Measurements from ENCODE around the gene TEX9. TPM values are rescaled to one million over a fixed set of nuclear protein-coding genes. Genes with fewer than 3 reads are reported as not detected.
A peak's percentile ranks its signal among the peaks of the same experiment; 100 is the strongest.
"Not testable (repeated sequence)": the region's sequence is repeated elsewhere in the genome, so short reads cannot be mapped to it uniquely, and the experiment has no call there.

TEX9 gene
- 10 to 100 TPM in 2 of 6 donors, 1 to 10 TPM in 4; 1.6 to 36.4 (median 6.8) TPM for total RNA-seq

DNA sequence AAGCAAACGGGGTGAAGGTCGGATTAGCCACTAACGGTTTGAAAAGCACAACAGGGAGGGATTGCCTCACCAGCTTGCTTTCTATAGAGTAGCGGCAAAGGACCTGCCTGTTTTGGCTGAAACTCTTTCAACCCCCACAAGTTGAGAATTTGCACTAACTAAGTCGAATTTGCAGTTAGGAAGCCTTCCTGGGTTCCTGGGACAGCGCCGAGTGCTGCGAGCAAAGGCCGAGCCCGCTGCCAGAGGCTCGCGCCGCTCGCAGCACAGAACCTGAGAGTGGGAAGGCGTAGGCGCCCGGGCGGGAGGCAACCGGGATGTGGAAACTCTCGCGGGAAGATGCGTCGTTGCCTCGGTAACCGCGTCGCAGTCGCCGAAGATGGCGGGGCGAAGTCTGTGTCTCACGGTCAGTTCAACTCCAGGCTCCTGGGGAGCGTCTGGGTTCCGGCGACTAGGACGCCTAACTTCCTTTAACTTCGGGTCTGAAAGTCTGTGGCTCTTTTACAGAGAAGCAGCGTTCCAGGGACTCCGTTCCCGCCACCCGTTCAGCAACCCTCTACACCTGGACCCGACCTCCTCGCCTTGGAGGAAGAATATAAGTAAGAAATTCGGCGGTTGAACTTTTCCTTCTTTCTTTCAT lies at the start of gene TEX9:
TEX9 (plus strand) TSS at position 352 of the 637 bp plus-strand sequence; CDS start at position 377, 25 bp downstream.
- Histone ChIP-seq H3K4me3 (peak within 1 kb of the TSS; percentile 57 to 80 (median 76)), H3K27me3 (no peaks in the 10 kb centered on the region), H3K9me3 (no peaks in the 10 kb centered on the region), H3K4me1 (peaks cover 0 to 21% (median 5%) of the 10 kb centered on the region in 4 donors), H3K36me3 (no peaks in the 10 kb centered on the region), H3K27ac (no peak within 1 kb of the TSS)
- peak; percentile 95 to 98 for ATAC-seq (ENCODE audit: low FRiP score in 2 of 2)
- DNase-seq = peak; percentile 84 to 93
- 1% methylated on average over 38 to 45 of the region's 45 CpGs for WGBS, 2 donors
- peak in 2 of 4 donors; percentile 16 to 58 for TF ChIP-seq POLR2A (IDR thresholded peaks at IDR 0.05)
- TF ChIP-seq, protein P1, sequence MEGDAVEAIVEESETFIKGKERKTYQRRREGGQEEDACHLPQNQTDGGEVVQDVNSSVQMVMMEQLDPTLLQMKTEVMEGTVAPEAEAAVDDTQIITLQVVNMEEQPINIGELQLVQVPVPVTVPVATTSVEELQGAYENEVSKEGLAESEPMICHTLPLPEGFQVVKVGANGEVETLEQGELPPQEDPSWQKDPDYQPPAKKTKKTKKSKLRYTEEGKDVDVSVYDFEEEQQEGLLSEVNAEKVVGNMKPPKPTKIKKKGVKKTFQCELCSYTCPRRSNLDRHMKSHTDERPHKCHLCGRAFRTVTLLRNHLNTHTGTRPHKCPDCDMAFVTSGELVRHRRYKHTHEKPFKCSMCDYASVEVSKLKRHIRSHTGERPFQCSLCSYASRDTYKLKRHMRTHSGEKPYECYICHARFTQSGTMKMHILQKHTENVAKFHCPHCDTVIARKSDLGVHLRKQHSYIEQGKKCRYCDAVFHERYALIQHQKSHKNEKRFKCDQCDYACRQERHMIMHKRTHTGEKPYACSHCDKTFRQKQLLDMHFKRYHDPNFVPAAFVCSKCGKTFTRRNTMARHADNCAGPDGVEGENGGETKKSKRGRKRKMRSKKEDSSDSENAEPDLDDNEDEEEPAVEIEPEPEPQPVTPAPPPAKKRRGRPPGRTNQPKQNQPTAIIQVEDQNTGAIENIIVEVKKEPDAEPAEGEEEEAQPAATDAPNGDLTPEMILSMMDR (IDR thresholded peaks at IDR 0.05) = no peak
- TF ChIP-seq POLR2AphosphoS5 (IDR thresholded peaks at IDR 0.05) = peak in 1 of 2 donors; percentile 47

- H3K27me3 ChIP-seq; H3K27ac ChIP-seq; H3K9me3 ChIP-seq; H3K4me1 ChIP-seq; H3K4me3 ChIP-seq; ATAC-seq (ENCODE audit: low FRiP score in 2 of 2); H3K36me3 ChIP-seq: not testable (repeated sequence)
- DNase-seq = peak in 1 of 2 donors; percentile 26
- WGBS, 2 donors = 92 to 95% methylated on average over 11 to 17 of the region's 18 CpGs
Measured at GRCh38 chr15:56316561-56316960, 48.7 kb upstream of the TEX9 start.

GRCh38 chr15:56320316-56320715 lies 44.9 kb upstream of the TEX9 start:
- Histone ChIP-seq H3K27ac (no peak overlapping the region), H3K4me3 (no peak overlapping the region), H3K36me3 (no peaks in the 10 kb centered on the region), H3K27me3 (no peaks in the 10 kb centered on the region), H3K9me3 (peaks cover 0 to 3% (median 0%) of the 10 kb centered on the region in 4 donors), H3K4me1 (no peaks in the 10 kb centered on the region)
- TF ChIP-seq POLR2AphosphoS5 (IDR thresholded peaks at IDR 0.05) = no peak
- no peak for TF ChIP-seq POLR2A (IDR thresholded peaks at IDR 0.05)
- TF ChIP-seq, protein P1 (IDR thresholded peaks at IDR 0.05) = no peak
- TF ChIP-seq EP300 (IDR thresholded peaks at IDR 0.05) = no peak
- ATAC-seq (ENCODE audit: low FRiP score in 2 of 2) (no peak), DNase-seq (no peak)

GRCh38 chr15:56320861-56321260 lies 44.4 kb upstream of the TEX9 start:
- 84 to 88% methylated on average over 3 of the region's 3 CpGs for WGBS, 2 donors
- Histone ChIP-seq H3K27ac (no peak overlapping the region), H3K27me3 (no peaks in the 10 kb centered on the region), H3K4me1 (no peaks in the 10 kb centered on the region), H3K36me3 (no peaks in the 10 kb centered on the region), H3K9me3 (peaks cover 0 to 3% (median 0%) of the 10 kb centered on the region in 4 donors), H3K4me3 (no peak overlapping the region)
- DNase-seq (no peak), ATAC-seq (ENCODE audit: low FRiP score in 2 of 2) (no peak)
- TF ChIP-seq, protein P1 (IDR thresholded peaks at IDR 0.05) = no peak
- TF ChIP-seq EP300 (IDR thresholded peaks at IDR 0.05) (no peak), POLR2AphosphoS5 (IDR thresholded peaks at IDR 0.05) (no peak), POLR2A (IDR thresholded peaks at IDR 0.05) (no peak)

DNA sequence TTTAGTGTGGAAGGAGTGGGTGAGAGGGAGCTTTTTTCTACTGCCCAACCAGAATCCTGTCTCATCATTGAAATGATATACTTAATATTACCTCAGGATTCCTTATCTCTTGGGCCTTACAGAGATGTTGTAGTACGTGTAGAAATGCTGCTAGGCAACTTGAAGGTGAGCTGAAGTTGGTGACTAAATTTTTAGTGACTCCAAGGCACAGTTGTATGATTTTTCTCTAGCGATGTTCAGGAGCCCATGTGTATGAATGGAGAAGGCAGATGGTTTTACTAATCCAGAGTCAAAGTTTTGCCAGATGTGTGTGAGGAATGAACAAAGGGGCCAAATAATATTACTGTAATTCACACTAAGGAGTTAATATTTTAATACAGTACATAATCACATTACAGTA lies 42.8 kb upstream of the TEX9 start:
- H3K9me3 ChIP-seq = peaks cover 0 to 3% (median 0%) of the 10 kb centered on the region in 4 donors
- DNase-seq = no peak
- TF ChIP-seq EP300 (IDR thresholded peaks at IDR 0.05) (no peak), POLR2A (IDR thresholded peaks at IDR 0.05) (no peak), POLR2AphosphoS5 (IDR thresholded peaks at IDR 0.05) (no peak)
- TF ChIP-seq, protein P1 (IDR thresholded peaks at IDR 0.05) = no peak
- no peaks in the 10 kb centered on the region for H3K36me3 ChIP-seq
- H3K4me3 ChIP-seq = no peak overlapping the region
- no peak overlapping the region for H3K27ac ChIP-seq
- WGBS, 2 donors = 50 to 73% methylated on average over 2 of the region's 2 CpGs
- no peak for ATAC-seq (ENCODE audit: low FRiP score in 2 of 2)
- no peaks in the 10 kb centered on the region for H3K27me3 ChIP-seq
- no peaks in the 10 kb centered on the region for H3K4me1 ChIP-seq
